Mucosa of stomach (tissue), 1 donor: ENCODE results near the gene LECT2.

Experiments used
- H3K27me3 ChIP-seq: one replicate; pipeline ENCODE4 v1.7.0; 2013; ENCODE audit warnings: mild to moderate bottlenecking, low read length; ENCODE audit not compliant: control insufficient read depth, insufficient read depth
- H3K36me3 ChIP-seq: one replicate; pipeline ENCODE4 v1.7.0; 2013; ENCODE audit warnings: low read length; ENCODE audit not compliant: control insufficient read depth, insufficient read depth
- H3K4me1 ChIP-seq: one replicate; pipeline ENCODE4 v1.7.0; 2013; ENCODE audit warnings: mild to moderate bottlenecking, low read length; ENCODE audit not compliant: control insufficient read depth, insufficient read depth
- H3K4me3 ChIP-seq: one replicate; pipeline ENCODE4 v1.7.0; 2013; ENCODE audit warnings: low read length
- H3K9ac ChIP-seq: one replicate; pipeline ENCODE4 v1.7.0; 2013; ENCODE audit warnings: mild to moderate bottlenecking, low read length, moderate library complexity
- H3K9me3 ChIP-seq: one replicate; pipeline ENCODE4 v1.7.0; 2013; ENCODE audit warnings: mild to moderate bottlenecking, low read length, moderate library complexity; ENCODE audit not compliant: control insufficient read depth
- donor health status: Pancreatic carcinoma.

LECT2 gene

DNA sequence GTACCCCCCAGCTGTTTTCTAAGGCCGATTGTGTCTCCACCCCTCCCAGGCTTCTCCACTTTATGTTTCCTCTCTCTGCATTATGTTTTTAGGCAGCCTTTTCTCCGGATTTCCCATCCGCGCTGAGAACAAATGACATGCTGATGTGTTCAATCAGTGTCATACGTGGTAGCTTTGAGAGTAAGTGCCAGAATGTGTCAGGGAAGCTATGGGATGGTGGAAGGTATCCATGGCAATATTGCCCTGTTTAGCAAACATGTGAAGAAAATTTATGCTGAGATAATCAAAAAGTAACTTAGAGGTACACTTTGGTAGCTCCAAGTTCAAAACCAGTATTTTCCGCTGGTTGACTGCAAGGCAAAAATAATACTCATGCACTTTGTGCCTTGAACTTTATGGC is 36.6 kb upstream of the LECT2 start:
- no peaks in the 10 kb centered on the region for H3K4me1 ChIP-seq
- H3K9me3 ChIP-seq = no peaks in the 10 kb centered on the region
- no peaks in the 10 kb centered on the region for H3K27me3 ChIP-seq
- no peaks in the 10 kb centered on the region for H3K36me3 ChIP-seq
- no peak overlapping the region for H3K9ac ChIP-seq
- no peak overlapping the region for H3K4me3 ChIP-seq

DNA sequence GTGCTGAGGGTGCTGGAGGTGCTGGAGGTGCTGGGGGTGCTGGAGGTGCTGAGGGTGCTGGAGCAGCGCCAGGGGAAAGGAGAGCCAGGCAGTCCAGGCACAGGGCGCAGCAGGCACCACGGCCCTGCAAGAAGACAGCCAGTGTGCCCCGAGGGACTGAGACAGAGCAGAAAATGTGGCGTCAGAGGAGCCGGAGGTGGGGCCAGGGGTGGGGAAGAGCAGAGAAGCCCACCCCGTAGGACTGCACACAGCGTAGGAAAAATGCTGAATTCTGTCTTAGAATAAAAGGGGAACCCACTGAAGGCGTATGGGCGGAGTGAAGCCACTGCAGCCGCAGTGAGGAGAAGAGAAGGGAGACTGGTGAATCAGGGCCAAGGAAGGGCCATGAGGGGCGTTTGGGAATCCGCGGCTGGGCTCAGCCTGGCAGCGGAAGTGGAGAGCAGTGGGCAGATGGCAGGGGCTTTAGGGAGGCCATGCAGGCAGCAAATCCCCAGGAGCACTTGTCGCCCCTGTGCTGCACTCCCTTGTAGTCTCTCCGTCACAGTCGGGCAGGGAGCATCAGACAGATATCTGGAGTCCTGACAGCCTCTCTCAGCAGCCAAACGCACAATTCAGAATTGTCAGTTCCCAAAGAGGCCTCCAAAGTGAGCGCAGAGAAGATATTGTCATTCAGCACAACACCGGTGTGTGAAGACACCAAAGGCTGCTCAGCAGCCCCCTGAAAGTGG is 35.9 kb upstream of the LECT2 start:
- Histone ChIP-seq H3K4me1 (no peaks in the 10 kb centered on the region), H3K27me3 (no peaks in the 10 kb centered on the region), H3K4me3 (no peak overlapping the region), H3K9me3 (no peaks in the 10 kb centered on the region), H3K36me3 (no peaks in the 10 kb centered on the region), H3K9ac (no peak overlapping the region)

DNA sequence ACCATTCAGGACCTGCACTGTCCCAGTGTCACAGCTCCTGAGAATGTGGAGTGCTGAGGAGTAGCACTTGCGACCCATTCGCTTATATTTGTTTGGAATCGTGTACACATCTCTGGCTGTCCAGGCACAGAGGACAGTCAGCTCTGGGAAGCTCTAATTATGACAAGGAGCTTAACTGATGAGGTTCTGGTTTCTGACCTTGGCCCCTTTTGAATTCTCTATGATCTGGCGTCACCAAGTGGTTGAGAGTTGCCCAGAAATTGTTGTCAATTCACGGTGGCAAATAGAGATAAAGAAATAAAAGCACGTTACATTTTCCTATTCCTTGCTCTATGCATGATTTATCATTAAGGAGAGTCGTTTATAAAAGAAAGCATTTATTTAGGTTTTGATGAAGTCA is 34.9 kb upstream of the LECT2 start:
- Histone ChIP-seq H3K4me3 (no peak overlapping the region), H3K4me1 (no peaks in the 10 kb centered on the region), H3K9ac (no peak overlapping the region), H3K27me3 (no peaks in the 10 kb centered on the region), H3K9me3 (no peaks in the 10 kb centered on the region), H3K36me3 (no peaks in the 10 kb centered on the region)

DNA sequence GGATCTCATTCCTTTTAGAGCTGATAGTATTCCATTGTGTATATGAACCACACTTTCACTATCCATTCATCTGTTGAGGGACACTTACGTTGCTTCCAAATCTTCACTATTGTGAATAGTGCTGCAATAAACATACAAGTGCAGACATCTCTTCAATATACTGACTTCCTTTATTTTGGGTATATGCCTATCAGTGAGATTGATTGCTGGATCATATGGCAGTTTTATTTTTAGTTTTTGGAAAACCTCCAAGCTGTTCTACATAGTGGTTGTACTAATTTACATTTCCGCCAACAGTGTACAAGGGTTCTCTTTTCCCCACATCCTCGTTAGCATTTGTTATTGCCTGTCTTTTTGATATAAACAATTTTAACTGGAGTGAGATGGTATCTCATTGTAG is 33.8 kb upstream of the LECT2 start:
- Histone ChIP-seq H3K9ac (no peak overlapping the region), H3K27me3 (no peaks in the 10 kb centered on the region), H3K9me3 (no peaks in the 10 kb centered on the region), H3K36me3 (no peaks in the 10 kb centered on the region), H3K4me3 (no peak overlapping the region), H3K4me1 (no peaks in the 10 kb centered on the region)

DNA sequence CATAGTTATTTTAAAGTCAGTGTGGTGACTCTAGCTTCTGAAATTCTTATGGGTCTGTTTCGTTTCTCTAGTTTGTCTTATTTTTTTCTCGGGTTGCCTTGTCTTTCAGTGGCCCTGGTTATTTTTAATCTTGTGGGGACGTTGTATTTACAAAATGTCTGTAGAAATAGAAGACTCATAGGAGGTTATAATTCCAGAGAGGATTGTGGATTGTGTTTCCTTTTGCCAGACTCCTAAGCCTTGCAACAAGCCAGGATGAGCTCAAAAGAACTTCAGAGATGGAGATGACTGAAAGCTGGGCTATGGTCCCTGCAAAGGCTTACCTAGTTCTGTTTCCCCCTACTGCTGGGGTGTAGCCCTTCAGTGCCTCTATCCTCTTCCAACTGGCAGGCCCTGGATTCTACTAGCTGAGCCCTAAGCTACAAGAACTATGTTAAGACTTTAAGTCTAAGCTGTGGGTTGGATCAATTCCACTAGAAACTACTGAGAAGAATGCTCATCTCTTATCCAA is 32.2 kb upstream of the LECT2 start:
- Histone ChIP-seq H3K27me3 (no peaks in the 10 kb centered on the region), H3K4me1 (no peaks in the 10 kb centered on the region), H3K36me3 (no peaks in the 10 kb centered on the region), H3K9ac (no peak overlapping the region), H3K4me3 (no peak overlapping the region), H3K9me3 (no peaks in the 10 kb centered on the region)

DNA sequence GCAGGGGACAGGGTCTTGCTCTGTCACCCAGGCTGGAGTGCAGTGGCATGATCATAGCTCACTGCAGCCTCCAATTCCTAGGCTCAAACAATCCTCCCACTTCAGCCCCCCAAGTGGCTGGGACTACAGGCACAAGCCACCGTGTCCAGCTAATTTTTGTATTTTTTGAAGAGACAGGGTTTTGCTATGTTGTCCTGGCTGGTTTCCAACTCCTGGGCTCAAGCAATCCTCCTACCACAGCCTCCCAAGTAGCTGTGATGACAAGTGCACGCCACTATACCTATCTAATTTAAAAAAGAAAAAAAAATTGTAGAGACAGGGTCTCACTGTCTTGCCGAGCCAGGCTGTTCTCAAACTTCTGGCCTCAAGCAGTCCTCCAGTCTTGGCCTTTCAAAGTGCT is 31.6 kb upstream of the LECT2 start:
- H3K36me3 ChIP-seq = no peaks in the 10 kb centered on the region
- H3K4me1 ChIP-seq = no peaks in the 10 kb centered on the region
- H3K9me3 ChIP-seq = no peaks in the 10 kb centered on the region
- no peaks in the 10 kb centered on the region for H3K27me3 ChIP-seq
- H3K9ac ChIP-seq = no peak overlapping the region
- H3K4me3 ChIP-seq = no peak overlapping the region

DNA sequence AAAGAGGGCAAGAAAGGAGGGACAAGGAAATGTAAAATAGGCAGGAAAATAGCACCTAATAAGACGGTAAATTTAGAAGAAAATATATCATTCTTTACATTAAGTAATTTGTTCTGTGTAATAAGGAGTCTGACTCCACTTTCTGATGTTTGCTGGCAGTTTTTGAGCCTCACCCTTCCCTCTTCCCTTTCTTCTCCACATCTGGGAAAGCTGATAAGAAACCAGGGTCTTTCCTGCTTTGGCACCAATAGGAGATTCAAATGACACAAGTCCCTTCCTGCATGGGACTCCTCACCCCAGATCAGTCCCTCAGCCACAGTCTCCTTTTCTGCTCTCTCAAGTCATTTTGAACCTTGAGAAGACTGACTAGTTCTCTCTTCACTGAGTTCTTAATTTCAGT is 31.2 kb upstream of the LECT2 start:
- Histone ChIP-seq H3K4me1 (no peaks in the 10 kb centered on the region), H3K36me3 (no peaks in the 10 kb centered on the region), H3K9ac (no peak overlapping the region), H3K27me3 (no peaks in the 10 kb centered on the region), H3K9me3 (no peaks in the 10 kb centered on the region), H3K4me3 (no peak overlapping the region)

DNA sequence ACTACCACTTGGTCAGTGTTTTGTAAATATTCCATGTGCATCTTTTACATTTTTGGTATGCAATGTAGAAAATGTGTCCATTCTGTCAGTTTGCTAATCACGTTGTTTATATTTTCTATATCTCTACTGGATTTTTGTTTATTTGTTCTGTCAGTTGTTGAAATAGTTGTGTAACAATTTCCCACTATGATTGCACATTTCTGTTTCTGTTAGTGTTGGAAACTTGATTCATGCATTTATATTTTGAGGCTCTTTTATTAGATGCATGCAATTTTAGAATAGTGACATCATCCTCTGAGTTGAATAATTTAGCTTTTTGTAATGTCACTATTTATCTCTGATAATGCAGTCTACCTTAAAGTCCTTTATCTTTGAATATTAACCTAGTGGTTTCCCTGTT is 25.8 kb upstream of the LECT2 start:
- Histone ChIP-seq H3K4me3 (no peak overlapping the region), H3K27me3 (no peaks in the 10 kb centered on the region), H3K36me3 (no peaks in the 10 kb centered on the region), H3K9me3 (no peaks in the 10 kb centered on the region), H3K4me1 (no peaks in the 10 kb centered on the region), H3K9ac (no peak overlapping the region)

DNA sequence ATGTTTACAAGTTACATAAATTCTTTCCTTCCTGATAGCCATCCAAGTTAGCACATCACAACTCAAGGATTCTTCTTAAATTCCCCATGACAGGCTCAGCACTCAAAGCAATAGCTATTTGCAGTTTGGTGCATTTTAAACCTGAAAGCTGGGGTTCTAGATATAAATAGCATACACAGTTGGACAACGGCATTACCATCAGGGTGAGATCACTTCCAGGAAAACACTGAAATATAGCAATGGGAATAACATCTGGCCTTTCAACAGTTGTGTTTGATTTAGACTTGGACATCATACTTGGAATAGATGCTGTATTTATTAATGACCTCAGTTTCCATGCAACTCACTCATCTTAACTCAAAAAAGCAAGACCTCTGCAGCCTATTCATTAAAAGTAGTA is 24.7 kb upstream of the LECT2 start:
- no peak overlapping the region for H3K9ac ChIP-seq
- no peaks in the 10 kb centered on the region for H3K27me3 ChIP-seq
- H3K4me3 ChIP-seq = no peak overlapping the region
- H3K4me1 ChIP-seq = no peaks in the 10 kb centered on the region
- no peaks in the 10 kb centered on the region for H3K36me3 ChIP-seq
- no peaks in the 10 kb centered on the region for H3K9me3 ChIP-seq

DNA sequence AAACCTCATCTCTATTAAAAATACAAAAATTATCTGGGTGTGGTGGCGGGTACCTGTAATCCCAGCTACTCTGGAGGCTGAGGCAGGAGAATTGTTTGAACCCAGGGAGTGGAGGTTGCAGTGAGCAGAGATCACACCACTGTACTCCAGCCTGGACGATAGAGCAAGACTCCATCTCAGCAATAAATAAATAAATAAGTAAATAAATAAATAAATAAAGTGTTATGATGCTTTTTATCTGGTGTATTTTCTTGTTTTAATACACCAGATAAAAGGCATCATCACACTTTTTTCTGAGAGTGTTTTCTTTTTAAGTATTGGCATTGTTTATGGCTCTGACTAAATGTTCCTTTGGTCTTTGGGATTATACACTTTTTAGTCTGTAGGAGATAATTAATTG is 24.2 kb upstream of the LECT2 start:
- Histone ChIP-seq H3K9me3 (no peaks in the 10 kb centered on the region), H3K9ac (no peak overlapping the region), H3K4me1 (no peaks in the 10 kb centered on the region), H3K4me3 (no peak overlapping the region), H3K27me3 (no peaks in the 10 kb centered on the region), H3K36me3 (no peaks in the 10 kb centered on the region)

DNA sequence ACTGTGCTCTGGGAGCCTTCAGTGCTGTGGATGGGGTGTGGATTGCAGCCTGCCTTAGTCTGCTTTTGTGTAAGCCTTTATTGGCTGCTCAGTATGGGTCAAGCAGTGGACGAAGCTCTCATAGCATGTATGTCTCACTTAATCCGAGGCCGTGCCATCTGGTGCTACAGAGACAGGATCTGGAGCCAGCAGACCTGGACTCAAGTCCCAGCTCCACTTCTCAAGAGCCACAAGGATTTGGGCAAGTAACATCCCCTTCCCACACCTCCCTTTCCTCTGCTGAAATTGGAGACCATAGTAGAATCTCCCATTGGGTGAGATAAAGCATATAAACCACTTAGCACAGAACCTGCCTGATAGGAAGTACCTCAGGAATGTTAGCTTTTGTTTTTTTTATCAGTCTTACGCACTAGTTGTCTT is 23.4 kb upstream of the LECT2 start:
- no peaks in the 10 kb centered on the region for H3K9me3 ChIP-seq
- no peaks in the 10 kb centered on the region for H3K4me1 ChIP-seq
- H3K36me3 ChIP-seq = no peaks in the 10 kb centered on the region
- no peaks in the 10 kb centered on the region for H3K27me3 ChIP-seq
- no peak overlapping the region for H3K4me3 ChIP-seq
- H3K9ac ChIP-seq = no peak overlapping the region

DNA sequence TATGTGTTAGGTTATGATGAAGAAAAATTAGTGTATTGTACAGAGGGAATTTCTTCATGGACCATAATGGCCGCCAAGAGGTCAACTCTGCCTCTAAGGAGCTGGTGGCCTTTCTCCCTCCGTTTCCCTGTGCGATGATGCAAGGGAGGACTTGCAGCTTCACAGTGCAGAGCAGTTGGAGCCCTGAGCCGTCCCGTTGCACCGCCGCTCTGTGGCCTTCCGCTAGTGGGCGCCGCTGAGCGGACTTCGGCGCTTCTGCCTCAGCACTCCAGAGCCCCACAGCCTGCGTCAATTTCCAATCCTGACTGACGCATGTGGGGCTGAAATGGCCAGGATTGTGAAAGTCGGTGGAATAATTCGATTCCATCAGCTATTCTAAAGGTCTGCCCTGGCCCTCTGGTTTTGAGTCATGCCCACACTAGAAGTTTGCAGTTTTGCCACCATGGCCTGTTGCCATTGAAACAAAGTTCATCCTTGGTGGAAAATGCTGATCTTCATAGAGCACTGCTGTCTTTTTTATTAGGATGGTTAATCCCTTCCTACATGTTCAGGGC is 22.7 kb upstream of the LECT2 start:
- Histone ChIP-seq H3K9ac (no peak overlapping the region), H3K36me3 (no peaks in the 10 kb centered on the region)

More for the DNA sequence above, 22.7 kb upstream of the LECT2 start:
- Histone ChIP-seq H3K4me3 (no peak overlapping the region), H3K4me1 (no peaks in the 10 kb centered on the region), H3K9me3 (no peaks in the 10 kb centered on the region), H3K27me3 (no peaks in the 10 kb centered on the region)
